Heart left ventricle (tissue), 13 donors: ENCODE measurements around the gene LARP1.

Experiments used
- POLR2A ChIP-seq, 2 donors: fragments of 450-650 bp; IDR thresholded peaks; one replicate each; pipeline ENCODE4 v1.6.1; 2017; ENCODE audit warnings: antibody characterized with exemption in 2 of 2, mild to moderate bottlenecking in 2 of 2, moderate library complexity in 2 of 2
- TF ChIP-seq, protein P1 (sequence below), 12 donors: fragments of 200-600 bp; sonication (generic) in 4 of 12; IDR thresholded peaks; one replicate each; pipeline versions ENCODE4 v1.5.0 to v1.8.0; 2018 to 2022; ENCODE audit warnings: antibody characterized with exemption in 12 of 12, mild to moderate bottlenecking in 5 of 12
- donor health status: ischemic (EF 13 %, LVEDD 7.1; RV severe dilation, severe dysfunction).
- donor health status: DM: no; HTN: yes; CAD: no.
- donor health status: DM: no; HTN: no; CAD: no.
- donor health status: ischemic (EF 25% LVEDD 6.9; RV normal size, moderate dysfunction).
- donor health status: ischemic (EF 25% LVEDD 5.7; RV mildly dilated, moderate dysfunction).
- donor health status: ischemic (EF 35%, LVEDD 5.7; RV mildly dilated, moderate dysfunction).
- donor health status: nonischemic (EF 11% LVEDD 7.7; RV severe dilation, severe dysfunction).
- donor health status: DM: yes; HTN: yes; CAD: no.
- donor health status: PGD.
- donor health status: ischemic (EF 29% LVEDD 5.4; RV normal size, mild dysfunction).
- donor health status: nonischemic (EF 23%, LVEDD 6.1; RV moderate dilation, normal function).

DNA sequence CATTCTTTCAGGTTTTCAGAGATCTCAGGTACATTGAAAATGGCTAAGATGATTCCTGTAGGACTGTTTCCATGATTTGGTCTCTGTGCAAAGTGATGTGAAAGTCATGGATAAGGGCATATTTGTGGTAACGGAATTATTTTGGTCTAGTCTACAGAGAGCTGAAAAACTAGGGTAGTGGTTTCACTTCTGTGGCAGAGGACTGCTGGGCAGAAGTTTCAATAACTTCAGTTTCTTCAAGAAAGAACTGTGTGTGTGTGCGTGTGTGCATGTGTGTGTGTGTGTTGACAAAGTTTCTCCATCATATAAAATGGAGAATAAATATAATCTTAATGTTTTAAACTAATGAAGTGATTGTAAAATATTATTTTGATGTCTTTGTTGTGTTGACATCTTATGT, 107.6 kb downstream of the LARP1 start:
- TF ChIP-seq, protein P1, sequence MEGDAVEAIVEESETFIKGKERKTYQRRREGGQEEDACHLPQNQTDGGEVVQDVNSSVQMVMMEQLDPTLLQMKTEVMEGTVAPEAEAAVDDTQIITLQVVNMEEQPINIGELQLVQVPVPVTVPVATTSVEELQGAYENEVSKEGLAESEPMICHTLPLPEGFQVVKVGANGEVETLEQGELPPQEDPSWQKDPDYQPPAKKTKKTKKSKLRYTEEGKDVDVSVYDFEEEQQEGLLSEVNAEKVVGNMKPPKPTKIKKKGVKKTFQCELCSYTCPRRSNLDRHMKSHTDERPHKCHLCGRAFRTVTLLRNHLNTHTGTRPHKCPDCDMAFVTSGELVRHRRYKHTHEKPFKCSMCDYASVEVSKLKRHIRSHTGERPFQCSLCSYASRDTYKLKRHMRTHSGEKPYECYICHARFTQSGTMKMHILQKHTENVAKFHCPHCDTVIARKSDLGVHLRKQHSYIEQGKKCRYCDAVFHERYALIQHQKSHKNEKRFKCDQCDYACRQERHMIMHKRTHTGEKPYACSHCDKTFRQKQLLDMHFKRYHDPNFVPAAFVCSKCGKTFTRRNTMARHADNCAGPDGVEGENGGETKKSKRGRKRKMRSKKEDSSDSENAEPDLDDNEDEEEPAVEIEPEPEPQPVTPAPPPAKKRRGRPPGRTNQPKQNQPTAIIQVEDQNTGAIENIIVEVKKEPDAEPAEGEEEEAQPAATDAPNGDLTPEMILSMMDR (IDR thresholded peaks at IDR 0.05), result no peak
- no peak for TF ChIP-seq POLR2A (IDR thresholded peaks at IDR 0.05)
